ENCODE data around the gene OMP. TPM values are rescaled to one million over a fixed set of nuclear protein-coding genes. Genes with fewer than 3 reads are reported as not detected.

The OMP gene
- total and polyA plus RNA-seq, 2 donors (not counting 3 experiments of a cell fraction or from before 2014, with no cell fraction given): 0.80 TPM; not detected in 1

DNA sequence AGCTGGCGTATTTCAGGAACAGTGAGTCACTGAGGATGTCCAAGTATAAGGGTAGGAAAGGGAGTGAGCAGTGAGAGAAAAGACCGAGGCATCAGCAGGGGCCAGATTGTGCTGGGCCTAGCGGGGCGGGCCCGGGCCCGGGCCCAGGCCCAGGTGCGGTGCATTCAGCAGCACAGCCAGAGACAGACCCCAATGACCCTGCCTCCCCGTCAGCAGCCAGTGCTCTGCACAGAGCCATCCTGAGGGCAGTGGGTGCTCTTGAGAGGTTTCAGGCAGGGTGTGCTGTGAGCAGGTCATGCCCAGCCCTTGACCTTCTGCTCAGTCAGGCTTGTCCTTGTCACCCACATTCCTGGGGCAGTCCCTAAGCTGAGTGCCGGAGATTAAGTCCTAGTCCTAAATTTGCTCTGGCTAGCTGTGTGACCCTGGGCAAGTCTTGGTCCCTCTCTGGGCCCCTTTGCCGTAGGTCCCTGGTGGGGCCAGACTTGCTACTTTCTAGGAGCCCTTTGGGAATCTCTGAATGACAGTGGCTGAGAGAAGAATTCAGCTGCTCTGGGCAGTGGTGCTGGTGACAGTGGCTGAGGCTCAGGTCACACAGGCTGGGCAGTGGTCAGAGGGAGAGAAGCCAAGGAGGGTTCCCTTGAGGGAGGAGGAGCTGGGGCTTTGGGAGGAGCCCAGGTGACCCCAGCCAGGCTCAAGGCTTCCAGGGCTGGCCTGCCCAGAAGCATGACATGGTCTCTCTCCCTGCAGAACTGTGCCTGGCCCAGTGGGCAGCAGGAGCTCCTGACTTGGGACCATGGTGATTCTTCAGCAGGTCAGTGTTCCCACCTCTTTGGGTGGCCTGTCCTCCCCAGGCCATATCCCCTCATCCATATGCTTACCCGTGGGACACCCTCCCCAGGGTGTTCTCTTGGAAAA lies 27.5 kb downstream of the OMP start:
- TF ChIP-seq POLR2A (IDR thresholded peaks at IDR 0.05; ENCODE audit: low read depth, low read length): no peak
- TF ChIP-seq GATA2 (IDR thresholded peaks at IDR 0.05; ENCODE audit: insufficient read depth, insufficient read length, low read depth, low read length): no peak
- no peak for TF ChIP-seq JUN (IDR thresholded peaks at IDR 0.05; ENCODE audit: borderline replicate concordance, insufficient read depth, insufficient read length, low read depth)
- TF ChIP-seq FOS (IDR thresholded peaks at IDR 0.05; ENCODE audit: borderline replicate concordance, insufficient read depth, low read length): no peak
- TF ChIP-seq EZH2 (IDR thresholded peaks at IDR 0.05; ENCODE audit: borderline replicate concordance, low read depth, low read length, severe bottlenecking): no peak
- TF ChIP-seq, protein P1, sequence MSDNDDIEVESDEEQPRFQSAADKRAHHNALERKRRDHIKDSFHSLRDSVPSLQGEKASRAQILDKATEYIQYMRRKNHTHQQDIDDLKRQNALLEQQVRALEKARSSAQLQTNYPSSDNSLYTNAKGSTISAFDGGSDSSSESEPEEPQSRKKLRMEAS (IDR thresholded peaks at IDR 0.05; ENCODE audit: insufficient read depth, insufficient read length): no peak
- TF ChIP-seq, protein P2, sequence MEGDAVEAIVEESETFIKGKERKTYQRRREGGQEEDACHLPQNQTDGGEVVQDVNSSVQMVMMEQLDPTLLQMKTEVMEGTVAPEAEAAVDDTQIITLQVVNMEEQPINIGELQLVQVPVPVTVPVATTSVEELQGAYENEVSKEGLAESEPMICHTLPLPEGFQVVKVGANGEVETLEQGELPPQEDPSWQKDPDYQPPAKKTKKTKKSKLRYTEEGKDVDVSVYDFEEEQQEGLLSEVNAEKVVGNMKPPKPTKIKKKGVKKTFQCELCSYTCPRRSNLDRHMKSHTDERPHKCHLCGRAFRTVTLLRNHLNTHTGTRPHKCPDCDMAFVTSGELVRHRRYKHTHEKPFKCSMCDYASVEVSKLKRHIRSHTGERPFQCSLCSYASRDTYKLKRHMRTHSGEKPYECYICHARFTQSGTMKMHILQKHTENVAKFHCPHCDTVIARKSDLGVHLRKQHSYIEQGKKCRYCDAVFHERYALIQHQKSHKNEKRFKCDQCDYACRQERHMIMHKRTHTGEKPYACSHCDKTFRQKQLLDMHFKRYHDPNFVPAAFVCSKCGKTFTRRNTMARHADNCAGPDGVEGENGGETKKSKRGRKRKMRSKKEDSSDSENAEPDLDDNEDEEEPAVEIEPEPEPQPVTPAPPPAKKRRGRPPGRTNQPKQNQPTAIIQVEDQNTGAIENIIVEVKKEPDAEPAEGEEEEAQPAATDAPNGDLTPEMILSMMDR (IDR thresholded peaks at IDR 0.05; ENCODE audit: extremely low read depth in 1 of 2, insufficient read depth in 1 of 2, low read depth in 1 of 2, low read length in 2 of 2): no peak
- no peak for TF ChIP-seq MYC (IDR thresholded peaks at IDR 0.05; ENCODE audit: low read depth, low read length)
- dilution Hi-C loops (cut with MboI; ENCODE audit: extremely low pct_ligation_motif_present, low sequenced_read_pairs) (no loop called here), intact Hi-C loops (cut with micrococcal nuclease) (loop anchor here (5.0 kb wide), 1 partner anchor 432 kb away; no protein-coding TSS in a partner anchor)
- DNase-seq (ENCODE audit: low read depth, low spot score): no peak
- no peak for FAIRE-seq
- ChIA-PET CTCF (interaction anchor here (0.8 to 7.4 kb wide), 6 partner anchors 15 to 419 kb away, joined by 3 to 309 read pairs (median 12); no protein-coding TSS in a partner anchor), POLR2A (no interaction called here)
- H2AFZ ChIP-seq (ENCODE audit: low read depth, low read length): no peak overlapping the region
- H3K27ac ChIP-seq (ENCODE audit: insufficient read depth, low read depth, low read length): no peak overlapping the region
- H3K4me2 ChIP-seq (ENCODE audit: insufficient read depth, low read length): no peak overlapping the region
- no peaks in the 10 kb centered on the region for H3K9me1 ChIP-seq (replicated peaks; ENCODE audit: control insufficient read depth, extremely low read depth, insufficient read depth, low read length)
- H3K36me3 ChIP-seq (ENCODE audit: control insufficient read depth in 2 of 2, extremely low read depth in 1 of 2, insufficient read depth in 2 of 2, low read length in 2 of 2): no peaks in the 10 kb centered on the region
- H4K20me1 ChIP-seq (replicated peaks; ENCODE audit: control insufficient read depth, extremely low read depth, insufficient read depth, low read length): no peaks in the 10 kb centered on the region
- H3K9ac ChIP-seq (replicated peaks; ENCODE audit: extremely low read depth, insufficient read depth, low read length): no peak overlapping the region
- H3K79me2 ChIP-seq (ENCODE audit: control insufficient read depth, insufficient read depth, low read length): no peaks in the 10 kb centered on the region
- BruUV-seq (replicated peaks): no TSS peak
- no peaks in the 10 kb centered on the region for H3K27me3 ChIP-seq (ENCODE audit: control insufficient read depth in 2 of 2, insufficient read depth in 2 of 2, low read length in 2 of 2)
- no peak overlapping the region for H3K4me3 ChIP-seq (replicated peaks in 1 of 3; ENCODE audit: insufficient read depth in 1 of 3, low read depth in 1 of 3, low read length in 3 of 3)
- H3K9me3 ChIP-seq (replicated peaks; ENCODE audit: control insufficient read depth, insufficient read depth, low read length): no peaks in the 10 kb centered on the region
- peaks cover 10% of the 10 kb centered on the region for H3K4me1 ChIP-seq (ENCODE audit: control insufficient read depth, extremely low read depth, insufficient read depth, low read length)

Measured in endothelial cell of umbilical vein (primary cell).